ENCODE data around the gene ENTPD5.
"Not testable (repeated sequence)": the region's sequence is repeated elsewhere in the genome, so short reads cannot be mapped to it uniquely, and the experiment has no call there.

Gene ENTPD5

DNA sequence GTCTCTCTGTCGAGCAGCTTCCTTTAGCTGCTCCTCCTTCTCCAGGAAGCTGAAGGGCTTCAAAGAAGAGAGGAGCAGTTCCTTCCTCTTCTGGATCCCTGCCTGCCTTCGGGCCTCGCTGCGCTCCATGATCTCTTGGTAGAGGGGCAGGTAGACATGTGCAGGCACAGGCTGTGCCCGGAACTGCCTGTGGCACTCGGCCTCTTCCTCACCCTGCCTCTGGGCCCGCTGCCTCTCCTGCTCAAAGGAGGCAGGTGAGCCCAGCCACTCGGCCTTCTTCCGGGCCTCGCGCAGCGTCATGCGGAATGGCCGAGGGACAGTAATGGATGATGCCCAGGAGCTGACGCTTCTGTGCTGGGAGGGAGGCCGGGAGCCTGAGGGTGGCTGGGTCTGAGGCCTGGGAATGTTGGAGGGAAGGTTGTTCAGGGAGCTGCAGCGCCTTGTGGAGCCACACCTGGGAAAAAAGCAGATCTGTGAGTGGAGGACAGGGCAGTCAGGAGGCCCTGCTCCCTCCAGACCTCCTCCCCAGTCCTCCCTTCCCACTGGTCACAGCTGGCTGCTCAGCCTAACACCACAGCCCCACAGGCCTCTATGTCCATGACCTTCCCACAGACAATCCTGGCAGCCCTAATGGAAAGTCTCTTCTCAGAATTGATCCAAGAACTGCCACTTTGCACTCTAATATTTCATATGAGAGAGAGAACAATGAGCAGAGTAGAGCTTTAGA, 74.5 kb downstream of the ENTPD5 start:
- no peak for DNase-seq (ENCODE audit: low read depth in 3 of 3)

DNA sequence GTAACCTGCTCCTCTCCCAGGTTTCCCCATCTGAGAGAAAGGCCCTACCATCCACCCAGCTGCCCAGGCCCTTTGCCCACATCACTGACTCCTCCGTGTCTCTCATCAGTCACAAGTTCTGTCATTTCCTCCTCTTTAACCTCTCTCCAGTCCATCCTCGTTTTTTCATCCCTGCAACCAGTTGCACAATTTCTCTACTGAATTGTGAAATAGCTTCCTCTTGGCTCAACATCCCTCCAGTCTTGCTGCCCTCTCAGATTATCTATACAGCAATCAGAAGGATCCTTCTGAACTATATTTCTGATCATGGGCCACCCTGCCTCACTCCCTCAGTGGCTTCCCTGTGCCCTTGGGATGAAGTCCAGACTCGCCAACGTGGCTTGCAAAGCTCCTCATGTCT, 76.0 kb downstream of the ENTPD5 start:
- no peak for DNase-seq (ENCODE audit: low read depth in 3 of 3)

DNA sequence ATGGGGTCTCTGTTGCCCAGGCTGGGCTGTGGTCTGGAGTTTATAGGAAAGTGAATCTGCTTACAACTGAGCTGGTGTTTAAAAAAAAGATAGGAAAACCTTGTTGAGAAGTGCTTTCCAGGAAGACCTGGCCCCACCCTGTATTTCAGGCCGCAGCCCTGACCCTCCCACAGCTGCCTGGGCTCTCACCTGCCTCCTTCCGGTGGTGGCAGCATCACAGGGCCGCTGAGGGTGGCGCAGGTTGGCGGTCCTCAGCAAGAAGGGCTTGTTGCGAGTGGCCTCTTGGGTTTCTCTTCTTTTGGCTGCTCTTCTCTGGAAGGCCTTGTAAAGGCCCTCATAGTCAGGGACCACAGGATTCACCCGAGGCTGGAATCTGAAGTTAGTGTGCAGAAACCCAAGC, 76.9 kb downstream of the ENTPD5 start:
- DNase-seq (ENCODE audit: low read depth in 3 of 3): no peak

DNA sequence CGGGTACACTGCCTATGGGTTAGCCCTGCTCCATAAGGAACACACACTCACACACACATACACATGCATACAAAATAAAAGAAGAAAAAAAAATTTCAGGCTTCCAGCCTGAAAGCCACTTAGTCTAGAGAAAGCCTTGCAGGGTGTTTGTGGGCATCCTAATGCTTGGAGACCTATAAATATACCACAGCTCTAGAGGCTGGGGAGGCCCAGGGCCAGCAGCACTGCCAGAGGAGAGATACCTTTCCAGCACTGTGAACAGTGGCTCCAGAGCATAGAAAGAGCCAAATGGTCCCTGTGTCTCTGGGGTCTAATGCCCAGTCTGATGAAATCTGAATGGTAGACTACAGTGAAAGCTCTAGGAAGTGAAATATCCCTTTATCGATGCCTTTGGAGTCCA, 82.1 kb downstream of the ENTPD5 start:
- DNase-seq (ENCODE audit: low read depth in 3 of 3): no peak

DNA sequence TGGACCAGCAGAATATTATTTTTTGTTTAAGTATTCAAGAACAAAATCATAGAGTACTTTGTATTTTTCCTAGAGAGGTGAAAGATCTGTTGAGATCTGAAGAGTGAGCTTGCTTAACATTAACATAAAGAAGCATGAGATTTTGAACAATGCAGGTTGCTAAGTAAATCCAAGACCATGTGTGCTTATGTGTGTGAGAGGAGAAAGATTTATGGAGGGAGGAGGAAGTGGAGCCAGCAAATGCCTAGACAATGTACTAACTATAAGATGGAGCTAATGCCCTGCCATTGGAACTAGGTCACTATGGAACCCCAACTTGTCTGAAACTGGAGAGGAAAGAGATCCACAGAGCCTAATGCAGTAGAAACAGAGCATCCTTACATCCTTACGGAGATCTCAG, 82.5 kb downstream of the ENTPD5 start:
- DNase-seq (ENCODE audit: low read depth in 3 of 3): no peak

DNA sequence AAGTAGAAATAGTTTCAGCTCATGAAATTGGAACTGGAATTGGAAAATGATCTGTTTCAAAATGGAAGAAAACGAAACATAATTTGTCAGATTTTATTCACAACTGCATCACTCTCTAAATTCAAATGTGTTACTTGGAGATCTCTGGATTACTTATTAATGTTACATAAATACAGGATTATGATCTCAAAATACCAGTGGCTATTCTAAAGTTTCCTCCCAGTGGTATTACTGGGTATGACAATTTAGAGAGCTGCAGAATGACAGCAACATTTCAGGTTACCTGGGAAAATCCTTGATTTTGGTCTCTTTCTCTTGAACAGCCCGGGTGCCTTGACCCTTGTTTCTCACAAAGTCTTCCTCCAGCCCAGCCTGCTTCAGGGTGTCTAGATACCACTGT, 83.4 kb downstream of the ENTPD5 start:
- DNase-seq (ENCODE audit: low read depth in 3 of 3): no peak

DNA sequence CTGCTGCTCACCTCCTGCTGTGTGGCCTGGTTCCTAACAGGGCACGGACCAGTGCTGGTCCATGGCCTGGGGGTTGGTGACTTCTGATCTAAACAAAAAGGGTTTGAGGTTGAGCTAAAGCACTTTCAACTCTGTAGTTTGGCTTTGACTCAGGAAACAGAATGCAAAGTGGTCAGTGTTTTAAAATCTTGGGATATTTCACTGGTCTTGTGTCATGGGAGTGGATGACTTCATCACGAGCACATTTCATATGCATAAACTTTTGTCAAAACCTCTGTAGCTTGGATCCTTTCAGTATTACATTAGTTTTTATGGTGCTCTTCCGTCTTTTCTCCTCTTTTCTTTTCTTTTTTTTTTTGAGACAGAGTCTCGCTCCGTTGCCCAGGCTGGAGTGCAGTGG, 94.8 kb downstream of the ENTPD5 start:
- DNase-seq (ENCODE audit: low read depth in 3 of 3): no peak

DNA sequence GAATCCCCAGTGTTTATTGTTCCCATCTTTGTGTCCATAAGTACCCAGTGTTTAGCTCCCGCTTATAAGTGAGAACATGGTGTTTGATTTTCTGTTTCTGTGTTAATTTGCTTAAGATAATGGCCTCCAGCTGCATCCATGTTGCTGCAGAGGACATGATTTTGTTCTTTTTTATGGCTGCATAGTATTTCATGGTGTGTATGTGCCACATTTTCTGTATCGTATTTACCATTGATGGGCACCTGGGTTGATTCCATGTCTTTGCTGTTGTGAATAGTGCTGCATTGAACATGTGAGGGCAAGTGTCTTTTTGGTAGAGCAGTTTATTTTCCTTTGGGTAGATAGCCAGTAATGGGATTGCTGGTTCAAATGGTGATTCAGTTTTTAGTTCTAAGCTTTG, 99.6 kb downstream of the ENTPD5 start:
- DNase-seq (ENCODE audit: low read depth in 3 of 3): not testable (repeated sequence)

DNA sequence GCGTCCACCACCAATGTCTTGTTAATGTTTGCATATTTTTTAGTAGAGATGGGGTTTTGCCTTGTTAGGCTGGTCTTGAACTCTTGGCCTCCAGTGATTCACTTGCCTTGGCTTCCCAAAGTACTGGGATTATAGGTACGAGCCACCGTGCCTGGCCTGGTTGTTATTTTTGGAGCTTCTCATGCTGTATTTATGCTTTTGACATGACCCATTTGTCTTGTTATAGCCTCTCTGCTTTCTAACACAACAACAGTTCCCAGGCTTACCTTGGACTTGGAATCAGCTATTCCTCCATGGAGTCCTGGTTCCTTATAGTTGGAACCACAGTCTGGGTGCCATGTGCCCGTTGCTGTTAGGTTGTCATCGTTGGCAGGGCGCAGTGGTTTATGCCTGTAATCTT, 102.8 kb downstream of the ENTPD5 start:
- DNase-seq (ENCODE audit: low read depth in 3 of 3): no peak

DNA sequence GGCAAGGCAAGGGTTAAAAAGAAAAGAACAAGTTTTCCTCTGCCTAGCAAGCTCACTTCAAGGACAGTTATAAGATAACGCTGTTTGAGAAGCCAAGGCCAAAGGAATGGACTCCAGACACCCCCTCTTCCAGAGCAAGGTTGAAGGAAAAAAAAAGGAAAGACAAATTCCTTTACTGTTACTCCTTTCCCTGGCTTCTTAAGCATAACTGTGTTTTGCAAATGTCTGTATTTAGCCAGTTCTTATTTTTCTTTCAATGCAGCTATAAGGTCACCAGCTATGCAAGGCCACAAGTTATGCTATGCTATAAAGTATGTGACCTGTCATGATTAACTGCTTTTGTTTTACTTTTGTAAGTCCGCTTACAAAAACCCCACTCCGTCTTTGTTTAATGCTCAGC, 105.8 kb downstream of the ENTPD5 start:
- no peak for DNase-seq (ENCODE audit: low read depth in 3 of 3)

DNA sequence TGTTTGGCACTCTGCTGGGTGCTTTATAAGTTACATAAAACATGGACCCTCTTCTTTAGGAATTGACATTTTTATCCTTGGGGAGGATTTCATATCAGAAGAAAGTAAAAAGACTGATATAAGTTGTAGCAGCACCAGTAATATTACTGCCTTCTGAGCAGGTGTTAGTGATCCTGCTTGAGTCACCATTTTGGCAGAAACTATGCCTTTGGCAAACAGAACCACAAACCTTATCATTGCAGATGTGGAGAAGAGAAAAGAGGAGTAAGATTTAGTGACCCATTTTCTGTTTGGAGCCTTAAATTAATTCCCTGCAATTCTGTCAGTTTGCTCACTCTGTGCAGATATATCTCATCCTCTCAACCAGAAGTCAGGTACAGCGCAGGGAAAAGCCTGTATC, 109.4 kb downstream of the ENTPD5 start:
- no peak for DNase-seq (ENCODE audit: low read depth in 3 of 3)
